OCI-LY7 (cell line): ENCODE results near the gene SLC9A9. TPM values are rescaled to one million over a fixed set of nuclear protein-coding genes. Genes with fewer than 3 reads are reported as not detected.

Experiments used
- BruUV-seq: library from RNA; stranded (reverse); fragments of 400-500 nt; replicated peaks from 2 replicates; lab custom pipeline; 2021; lab: Mats Ljungman, UMichigan
- CTCF ChIA-PET: fragments of 300-600 bp; sonication (Branson Sonifier 250); formaldehyde crosslinking; loops from one replicate; lab custom pipeline; 2022; ENCODE audit warnings: antibody characterized with exemption; ENCODE audit not compliant: unreplicated experiment; lab: Charles Lee
- POLR2A ChIA-PET: fragments of 300-600 bp; sonication (Branson Sonifier 250); formaldehyde crosslinking; loops from one replicate; lab custom pipeline; 2022; ENCODE audit warnings: antibody characterized with exemption; lab: Charles Lee
- DNase-seq: peaks from one replicate; pipeline ENCODE4 v3.0.0-alpha.2; 2015; ENCODE audit warnings: low spot score
- H2AFZ ChIP-seq: fragments of 200-600 bp; sonication (generic), shearing (Covaris generic); 2 replicates; pipeline ENCODE4 v1.6.1; 2014; ENCODE audit warnings: mild to moderate bottlenecking, antibody characterized with exemption, low read length, moderate library complexity
- H3K27ac ChIP-seq: fragments of 200-600 bp; sonication (generic); 2 replicates; pipeline ENCODE4 v1.5.1; 2014; ENCODE audit warnings: mixed run types, low read depth, mild to moderate bottlenecking, moderate library complexity, low read length, inconsistent platforms; ENCODE audit not compliant: poor library complexity, severe bottlenecking
- H3K36me3 ChIP-seq: fragments of 200-600 bp; sonication (generic); 2 replicates; pipeline ENCODE4 v1.6.1; 2014; ENCODE audit warnings: mild to moderate bottlenecking, antibody characterized with exemption, low read length, moderate library complexity, mixed read lengths; ENCODE audit not compliant: insufficient read depth
- H3K4me1 ChIP-seq: fragments of 200-600 bp; sonication (generic); 2 replicates; pipeline ENCODE4 v1.5.1; 2014; ENCODE audit warnings: mild to moderate bottlenecking, low read length; ENCODE audit not compliant: insufficient read depth, poor library complexity, severe bottlenecking
- H3K4me2 ChIP-seq: fragments of 200-600 bp; sonication (generic); 2 replicates; pipeline ENCODE4 v1.6.1; 2014; ENCODE audit warnings: mild to moderate bottlenecking, low read length
- H3K4me3 ChIP-seq: fragments of 200-600 bp; sonication (generic); 2 replicates; pipeline ENCODE4 v1.5.1; 2014; ENCODE audit warnings: mild to moderate bottlenecking, low read depth, low read length; ENCODE audit not compliant: poor library complexity, severe bottlenecking
- H3K79me2 ChIP-seq: fragments of 200-600 bp; sonication (generic); 2 replicates; pipeline ENCODE4 v1.6.1; 2016; ENCODE audit warnings: low read depth, mild to moderate bottlenecking, low read length, moderate library complexity, mixed read lengths; ENCODE audit not compliant: insufficient read depth
- H3K9me2 ChIP-seq: fragments of 200-600 bp; sonication (generic); 2 replicates; pipeline ENCODE4 v1.6.1; 2016; ENCODE audit warnings: mild to moderate bottlenecking, low read length, mixed read lengths; ENCODE audit not compliant: insufficient read depth
- H3K9me3 ChIP-seq: fragments of 200-600 bp; sonication (generic); 2 replicates; pipeline ENCODE4 v1.6.1; 2014; ENCODE audit warnings: mild to moderate bottlenecking, mixed run types, low read length, mixed read lengths
- H4K20me1 ChIP-seq: fragments of 200-600 bp; sonication (generic); 2 replicates; pipeline ENCODE4 v1.6.1; 2014; ENCODE audit warnings: mild to moderate bottlenecking, antibody characterized with exemption, low read length, moderate library complexity, mixed read lengths; ENCODE audit not compliant: insufficient read depth
- EZH2phosphoT487 ChIP-seq: fragments of 200-600 bp; sonication (generic); IDR thresholded peaks from 2 replicates; pipeline ENCODE4 v1.6.1; 2018; ENCODE audit warnings: low read depth, borderline replicate concordance, mild to moderate bottlenecking, mixed run types, antibody characterized with exemption, low read length, moderate library complexity, mixed read lengths
- intact Hi-C: fragments of 100-400 bp; cut with micrococcal nuclease; formaldehyde crosslinking; loops from one replicate; pipeline ENCODE4 v1.10.0; 2022; ENCODE audit not compliant: unreplicated experiment
- total RNA-seq, 2 experiments: library from RNA; depleted of rRNA in 1 of 2; stranded (reverse); fragments of >200 nt in 1 of 2; shearing (Covaris generic) in 1 of 2; gene quantifications; 2 replicates each; pipeline ENCODE4 v1.2.3, GENCODE V29; 2014 to 2022
- TF ChIP-seq, protein P1 (sequence below): fragments of 200-600 bp; sonication (generic); conservative IDR thresholded peaks from 2 replicates; pipeline ENCODE4 v1.5.1; 2014; ENCODE audit warnings: mild to moderate bottlenecking, antibody characterized with exemption, low read length, moderate library complexity, mixed read lengths

The SLC9A9 gene
- total RNA-seq, 2 experiments from 2014 or later: 9.3 to 14.8 TPM

DNA sequence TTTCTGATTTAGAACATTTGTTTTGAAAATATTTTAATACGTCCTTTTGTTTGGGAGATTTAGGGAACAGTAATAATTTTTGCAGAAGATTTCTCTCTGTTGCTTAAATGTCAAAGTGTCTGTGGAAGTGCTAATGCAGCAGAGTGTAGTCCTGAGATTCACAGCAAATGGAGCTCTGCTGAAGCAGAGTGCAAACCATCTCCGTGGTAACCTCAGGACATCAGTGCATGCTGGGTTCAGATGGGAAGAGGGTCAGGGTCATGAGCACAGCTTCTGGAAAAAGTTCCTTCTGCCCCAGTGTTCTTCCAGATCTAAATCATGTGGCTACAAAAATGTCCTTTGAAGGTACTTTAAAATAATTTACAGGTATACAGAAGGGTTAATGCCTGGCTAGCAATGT is 39.9 kb upstream of the SLC9A9 start:
- Histone ChIP-seq H3K4me2 (no peak overlapping the region), H4K20me1 (no peaks in the 10 kb centered on the region), H3K27ac (no peak overlapping the region), H3K4me3 (no peak overlapping the region), H3K79me2 (no peaks in the 10 kb centered on the region), H3K36me3 (no peaks in the 10 kb centered on the region), H3K9me2 (no peaks in the 10 kb centered on the region), H2AFZ (no peak overlapping the region), H3K9me3 (no peaks in the 10 kb centered on the region), H3K4me1 (no peaks in the 10 kb centered on the region)
- no TSS peak for BruUV-seq
- TF ChIP-seq EZH2phosphoT487: no peak
- TF ChIP-seq, protein P1, sequence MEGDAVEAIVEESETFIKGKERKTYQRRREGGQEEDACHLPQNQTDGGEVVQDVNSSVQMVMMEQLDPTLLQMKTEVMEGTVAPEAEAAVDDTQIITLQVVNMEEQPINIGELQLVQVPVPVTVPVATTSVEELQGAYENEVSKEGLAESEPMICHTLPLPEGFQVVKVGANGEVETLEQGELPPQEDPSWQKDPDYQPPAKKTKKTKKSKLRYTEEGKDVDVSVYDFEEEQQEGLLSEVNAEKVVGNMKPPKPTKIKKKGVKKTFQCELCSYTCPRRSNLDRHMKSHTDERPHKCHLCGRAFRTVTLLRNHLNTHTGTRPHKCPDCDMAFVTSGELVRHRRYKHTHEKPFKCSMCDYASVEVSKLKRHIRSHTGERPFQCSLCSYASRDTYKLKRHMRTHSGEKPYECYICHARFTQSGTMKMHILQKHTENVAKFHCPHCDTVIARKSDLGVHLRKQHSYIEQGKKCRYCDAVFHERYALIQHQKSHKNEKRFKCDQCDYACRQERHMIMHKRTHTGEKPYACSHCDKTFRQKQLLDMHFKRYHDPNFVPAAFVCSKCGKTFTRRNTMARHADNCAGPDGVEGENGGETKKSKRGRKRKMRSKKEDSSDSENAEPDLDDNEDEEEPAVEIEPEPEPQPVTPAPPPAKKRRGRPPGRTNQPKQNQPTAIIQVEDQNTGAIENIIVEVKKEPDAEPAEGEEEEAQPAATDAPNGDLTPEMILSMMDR: no peak
- intact Hi-C loops: no loop called here
- ChIA-PET CTCF (no interaction called here), POLR2A (no interaction called here)
- no peak for DNase-seq

DNA sequence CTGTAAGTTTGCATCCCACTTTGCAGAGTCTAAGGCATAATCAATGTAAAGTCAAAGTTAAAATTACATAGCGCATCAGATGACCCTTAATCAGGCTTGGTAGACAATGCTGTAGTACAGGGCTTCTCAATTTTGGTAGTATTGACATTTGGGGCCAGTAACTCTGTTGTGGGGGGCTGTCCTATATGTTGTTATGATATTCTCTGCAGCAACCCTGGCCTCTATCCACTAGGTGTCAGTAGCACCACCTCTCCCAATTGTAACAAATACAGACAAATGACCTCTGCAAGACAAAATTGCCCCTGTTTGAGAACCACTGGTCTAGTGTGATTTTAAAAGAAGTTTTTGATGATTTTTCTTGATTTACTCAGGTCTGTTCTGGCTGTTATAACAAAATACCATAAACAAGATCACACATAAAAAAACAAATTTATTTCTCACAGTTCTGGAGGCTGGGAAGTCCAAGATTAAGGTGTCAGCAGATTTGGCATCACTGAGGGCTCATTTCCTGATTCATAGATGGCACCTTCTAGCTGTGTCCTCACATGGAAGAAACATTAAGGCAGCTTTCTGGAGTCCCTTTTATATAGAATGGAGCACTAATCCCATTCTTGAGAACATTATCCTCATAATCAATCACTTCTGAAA is 37.6 kb upstream of the SLC9A9 start:
- Histone ChIP-seq H4K20me1 (no peaks in the 10 kb centered on the region), H3K4me2 (no peak overlapping the region), H2AFZ (no peak overlapping the region), H3K4me1 (no peaks in the 10 kb centered on the region), H3K79me2 (no peaks in the 10 kb centered on the region), H3K27ac (no peak overlapping the region), H3K4me3 (no peak overlapping the region), H3K9me2 (no peaks in the 10 kb centered on the region), H3K9me3 (no peaks in the 10 kb centered on the region), H3K36me3 (no peaks in the 10 kb centered on the region)
- no peak for TF ChIP-seq EZH2phosphoT487
- TF ChIP-seq, protein P1: peak; percentile 91
- intact Hi-C loops: loop anchor here (2.0 kb wide), 1 partner anchor 65 kb away; no protein-coding TSS in a partner anchor
- peak; percentile 55 for DNase-seq
- ChIA-PET POLR2A (interaction anchor here (1.0 kb wide), 3 partner anchors 10 to 17 kb away, joined by 3 to 7 read pairs (median 3); no protein-coding TSS in a partner anchor), CTCF (interaction anchor here (1.1 kb wide), 1 partner anchor 8 kb away, joined by 4 read pairs; no protein-coding TSS in a partner anchor)
- no TSS peak for BruUV-seq

DNA sequence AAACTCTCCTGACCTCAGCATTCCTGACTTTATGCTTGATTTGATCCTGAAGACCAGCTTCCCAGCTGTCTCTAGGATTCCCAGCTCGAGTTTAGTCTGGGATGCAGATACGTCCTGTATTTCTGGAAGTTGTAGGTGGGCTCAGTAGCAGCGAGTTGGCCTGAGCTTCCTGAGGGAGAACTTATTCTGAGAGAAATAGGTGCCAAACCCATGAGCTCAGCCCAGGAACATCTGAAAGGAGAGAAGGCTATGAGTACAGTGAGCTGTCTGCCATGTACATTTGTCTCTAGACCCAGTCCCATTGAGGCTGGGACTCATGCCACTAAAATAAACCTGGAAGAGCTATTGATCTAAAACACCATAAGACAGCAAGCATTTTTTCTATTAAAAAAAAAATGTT is 36.6 kb upstream of the SLC9A9 start:
- Histone ChIP-seq H3K27ac (no peak overlapping the region), H3K9me2 (no peaks in the 10 kb centered on the region), H2AFZ (no peak overlapping the region), H3K4me2 (no peak overlapping the region), H3K36me3 (no peaks in the 10 kb centered on the region), H3K4me3 (no peak overlapping the region), H4K20me1 (no peaks in the 10 kb centered on the region), H3K4me1 (no peaks in the 10 kb centered on the region), H3K9me3 (no peaks in the 10 kb centered on the region), H3K79me2 (no peaks in the 10 kb centered on the region)
- intact Hi-C loops: loop anchor here (2.0 kb wide), 1 partner anchor 66 kb away; no protein-coding TSS in a partner anchor
- BruUV-seq: no TSS peak
- DNase-seq: no peak
- TF ChIP-seq EZH2phosphoT487: no peak
- TF ChIP-seq, protein P1: no peak
- ChIA-PET CTCF (interaction anchor here (0.7 to 1.1 kb wide), 2 partner anchors 9 to 87 kb away, joined by 3 to 4 read pairs; no protein-coding TSS in a partner anchor), POLR2A (interaction anchor here (0.6 to 1.9 kb wide), 10 partner anchors 11 to 118 kb away, joined by 3 to 7 read pairs (median 3); partner anchors contain the start of gene DIPK2A)
